Astrocyte of the spinal cord (primary cell): ENCODE measurements around the gene MPP3.
A peak's percentile ranks its signal among the peaks of the same experiment; 100 is the strongest.

ENCODE experiments used
- DNase-seq: peaks from one replicate; pipeline ENCODE4 v3.0.0; 2011; ENCODE audit warnings: low read depth, low spot score
- H3K4me3 ChIP-seq: 2 replicates; pipeline ENCODE4 v1.5.1; 2011; ENCODE audit warnings: low read depth, mild to moderate bottlenecking, low read length, moderate library complexity
- in situ Hi-C: cut with HindIII; loops from 2 replicates; pipeline ENCODE4 v1.10.0; 2017; ENCODE audit warnings: low sequenced_read_pairs
- TF ChIP-seq, protein P1 (sequence below): IDR thresholded peaks from 2 replicates; pipeline ENCODE4 v1.5.1; 2012; ENCODE audit warnings: low read depth, mild to moderate bottlenecking, low read length, inconsistent platforms

MPP3 gene

DNA sequence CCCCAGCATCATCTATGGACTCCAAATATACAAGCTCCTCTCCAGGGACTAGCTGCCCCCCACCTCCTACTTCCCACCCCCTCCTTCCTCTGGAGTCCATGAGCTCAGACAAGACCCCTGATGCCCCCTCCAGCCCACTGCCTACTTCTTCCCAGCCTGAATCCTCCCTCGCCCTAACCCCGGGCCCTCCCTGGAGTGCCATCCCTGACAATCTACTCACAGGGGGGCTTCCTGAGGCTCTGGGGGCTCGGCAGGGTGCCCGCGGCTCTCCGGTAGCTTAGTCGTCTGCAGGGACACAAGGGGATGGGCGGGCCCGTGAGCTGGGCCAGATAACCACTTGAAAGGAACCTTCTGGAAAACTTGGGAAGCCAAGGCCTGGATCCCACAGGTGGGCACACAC is 15.1 kb downstream of the MPP3 start:
- TF ChIP-seq, protein P1, sequence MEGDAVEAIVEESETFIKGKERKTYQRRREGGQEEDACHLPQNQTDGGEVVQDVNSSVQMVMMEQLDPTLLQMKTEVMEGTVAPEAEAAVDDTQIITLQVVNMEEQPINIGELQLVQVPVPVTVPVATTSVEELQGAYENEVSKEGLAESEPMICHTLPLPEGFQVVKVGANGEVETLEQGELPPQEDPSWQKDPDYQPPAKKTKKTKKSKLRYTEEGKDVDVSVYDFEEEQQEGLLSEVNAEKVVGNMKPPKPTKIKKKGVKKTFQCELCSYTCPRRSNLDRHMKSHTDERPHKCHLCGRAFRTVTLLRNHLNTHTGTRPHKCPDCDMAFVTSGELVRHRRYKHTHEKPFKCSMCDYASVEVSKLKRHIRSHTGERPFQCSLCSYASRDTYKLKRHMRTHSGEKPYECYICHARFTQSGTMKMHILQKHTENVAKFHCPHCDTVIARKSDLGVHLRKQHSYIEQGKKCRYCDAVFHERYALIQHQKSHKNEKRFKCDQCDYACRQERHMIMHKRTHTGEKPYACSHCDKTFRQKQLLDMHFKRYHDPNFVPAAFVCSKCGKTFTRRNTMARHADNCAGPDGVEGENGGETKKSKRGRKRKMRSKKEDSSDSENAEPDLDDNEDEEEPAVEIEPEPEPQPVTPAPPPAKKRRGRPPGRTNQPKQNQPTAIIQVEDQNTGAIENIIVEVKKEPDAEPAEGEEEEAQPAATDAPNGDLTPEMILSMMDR: no peak
- H3K4me3 ChIP-seq: no peak overlapping the region
- in situ Hi-C loops: no loop called here
- no peak for DNase-seq

DNA sequence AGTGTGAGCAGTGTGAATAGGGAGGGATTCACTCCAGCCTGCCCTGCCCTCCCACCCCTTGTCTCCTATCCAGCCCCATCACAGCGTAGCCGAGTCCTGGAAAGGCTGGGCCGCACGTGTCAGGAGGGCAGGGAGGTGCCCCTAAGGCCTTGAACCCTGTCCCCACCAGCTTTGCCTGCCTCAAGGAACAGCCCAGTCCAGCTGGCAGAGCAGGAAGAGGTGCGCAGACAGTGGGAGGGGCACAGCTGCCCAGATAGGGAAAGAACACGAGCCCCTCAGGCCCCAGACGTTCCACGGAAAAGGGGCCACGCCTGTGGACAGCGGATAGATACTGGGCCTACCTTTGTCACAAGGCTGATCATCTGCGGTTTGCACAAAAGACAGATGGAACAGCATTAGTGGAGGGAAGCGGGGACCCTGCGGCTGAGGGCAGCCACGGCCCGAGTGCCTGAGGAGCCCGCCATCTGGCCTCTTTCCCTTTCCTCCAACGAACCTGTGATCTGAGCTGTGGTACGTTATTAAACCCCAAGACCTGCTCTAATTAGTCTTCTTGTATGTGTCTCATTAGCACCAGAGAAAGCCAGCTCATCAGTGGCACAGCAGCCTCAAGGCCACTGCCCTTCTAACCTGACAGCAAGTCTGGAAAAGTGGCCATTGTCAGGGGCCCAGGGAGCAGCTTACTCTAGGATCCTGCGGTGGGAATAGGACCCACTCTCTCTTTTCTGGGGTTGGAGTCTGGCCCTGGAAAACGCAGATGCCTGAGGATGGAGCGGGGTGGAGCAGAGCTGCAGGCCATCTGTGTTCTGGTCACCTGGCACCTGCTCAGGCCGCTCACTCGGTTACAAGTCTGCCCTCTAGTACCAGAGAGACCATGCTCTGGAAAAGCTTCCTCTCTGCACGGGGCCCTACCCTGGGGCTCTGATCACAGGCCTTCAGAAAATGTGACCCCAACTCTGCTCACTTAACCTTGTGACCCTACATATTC is 16.3 kb downstream of the MPP3 start:
- in situ Hi-C loops: no loop called here
- no peak for DNase-seq
- TF ChIP-seq, protein P1: no peak
- H3K4me3 ChIP-seq: no peak overlapping the region

DNA sequence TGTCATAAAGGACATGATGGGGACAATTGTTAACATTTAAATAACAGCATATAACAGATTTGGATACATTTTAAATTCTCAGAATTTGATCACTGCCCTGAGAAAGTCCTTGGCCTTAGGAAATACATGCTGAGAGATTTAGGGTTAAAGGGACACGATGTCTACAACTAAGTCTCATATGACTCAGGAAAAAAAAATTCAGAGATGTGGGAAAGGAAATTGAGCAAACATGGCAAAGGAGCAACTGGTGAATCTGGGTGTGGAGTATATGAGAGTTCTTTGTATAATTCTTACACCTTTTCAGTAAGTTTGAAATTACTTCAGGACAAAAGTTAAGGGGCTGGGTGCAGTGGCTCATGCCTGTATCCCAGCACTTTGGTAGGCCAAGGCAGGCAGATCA is 18.2 kb downstream of the MPP3 start:
- peak; percentile 71 for DNase-seq
- TF ChIP-seq, protein P1: no peak
- H3K4me3 ChIP-seq: no peak overlapping the region
- in situ Hi-C loops: no loop called here

DNA sequence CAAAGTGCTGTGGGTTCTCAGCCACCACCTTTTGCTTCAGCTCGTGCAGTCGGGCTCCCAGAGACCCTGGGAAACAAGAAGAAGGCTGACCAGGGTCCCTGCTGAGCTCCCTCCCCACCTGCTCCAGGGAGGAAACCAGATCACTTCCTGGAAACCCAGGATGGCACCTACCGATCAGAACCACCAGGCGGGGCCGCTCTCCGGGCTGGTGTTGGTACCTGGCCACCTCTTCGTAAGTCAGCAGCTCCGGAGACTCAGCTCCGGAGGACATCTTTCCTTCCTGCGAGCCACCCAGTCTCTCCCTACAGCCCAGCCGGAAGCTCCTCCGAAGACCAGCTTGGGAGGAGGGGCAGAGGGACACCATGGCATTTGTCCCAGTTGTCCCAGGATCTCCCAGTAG is 18.9 kb downstream of the MPP3 start:
- in situ Hi-C loops: no loop called here
- H3K4me3 ChIP-seq: no peak overlapping the region
- TF ChIP-seq, protein P1: no peak
- DNase-seq: no peak

DNA sequence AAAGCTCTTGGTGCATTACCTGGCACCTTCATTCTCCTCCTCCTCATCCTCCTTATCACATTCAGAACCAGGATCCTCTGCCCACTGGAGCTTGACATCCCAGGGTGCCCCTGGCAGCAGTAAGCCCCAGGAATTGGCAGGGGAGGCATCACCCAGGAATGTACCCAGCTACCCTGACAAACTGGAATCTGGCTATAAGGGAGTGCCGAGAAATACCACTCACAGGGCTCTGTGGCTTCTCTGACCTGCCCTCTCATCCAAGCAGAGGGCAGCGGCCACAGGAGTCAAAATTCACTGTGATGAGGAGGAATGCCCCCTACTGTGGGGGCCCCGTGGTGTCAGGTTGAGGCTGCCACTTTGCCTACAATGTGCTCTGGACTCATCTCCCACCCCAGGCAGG is 19.6 kb downstream of the MPP3 start:
- in situ Hi-C loops: no loop called here
- no peak for DNase-seq
- TF ChIP-seq, protein P1: no peak
- no peak overlapping the region for H3K4me3 ChIP-seq

DNA sequence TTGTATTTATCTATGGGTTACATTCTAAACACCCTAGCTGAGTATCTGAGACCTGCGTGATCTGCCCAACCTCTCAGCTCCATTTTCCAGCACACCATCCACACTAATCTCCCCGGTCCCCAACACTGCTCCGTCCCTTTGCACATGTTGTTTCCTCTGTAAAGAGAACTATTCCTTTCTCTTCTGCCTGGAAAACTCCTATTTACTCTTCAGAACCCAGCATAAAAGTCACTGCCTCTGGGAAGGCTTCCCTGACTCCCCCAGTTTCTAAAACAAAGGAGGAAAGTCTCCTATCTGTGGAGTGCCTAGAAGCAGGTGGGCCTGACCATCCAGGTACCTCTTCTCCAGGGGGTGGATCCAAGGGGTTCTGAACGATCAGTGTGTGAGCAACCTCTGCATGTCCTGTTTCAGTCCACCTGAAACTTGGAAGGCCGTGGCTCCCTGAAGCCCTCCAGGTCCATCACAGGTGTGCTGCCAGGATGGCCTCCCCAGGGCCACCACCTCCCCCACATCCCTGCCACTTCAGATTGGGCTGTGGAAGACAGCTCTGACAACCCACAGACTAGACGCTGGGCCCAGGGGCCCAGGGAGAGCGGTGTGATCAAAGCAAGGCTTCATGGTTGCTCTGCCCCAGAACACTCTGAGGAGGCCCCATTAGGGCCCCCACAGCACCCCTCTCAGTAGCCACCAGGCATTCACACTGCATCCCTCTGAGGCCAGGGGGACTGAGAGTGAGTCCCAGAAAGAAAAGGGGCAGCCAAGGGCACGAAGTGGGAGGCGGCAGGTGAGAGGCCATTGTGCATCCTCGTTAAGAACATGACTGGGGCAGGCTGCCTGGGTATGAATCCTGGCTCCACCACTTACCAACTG is 20.3 kb downstream of the MPP3 start:
- DNase-seq: no peak
- TF ChIP-seq, protein P1: no peak
- in situ Hi-C loops: no loop called here
- H3K4me3 ChIP-seq: no peak overlapping the region
